Measurements from ENCODE around the gene MRPL37.

DNA sequence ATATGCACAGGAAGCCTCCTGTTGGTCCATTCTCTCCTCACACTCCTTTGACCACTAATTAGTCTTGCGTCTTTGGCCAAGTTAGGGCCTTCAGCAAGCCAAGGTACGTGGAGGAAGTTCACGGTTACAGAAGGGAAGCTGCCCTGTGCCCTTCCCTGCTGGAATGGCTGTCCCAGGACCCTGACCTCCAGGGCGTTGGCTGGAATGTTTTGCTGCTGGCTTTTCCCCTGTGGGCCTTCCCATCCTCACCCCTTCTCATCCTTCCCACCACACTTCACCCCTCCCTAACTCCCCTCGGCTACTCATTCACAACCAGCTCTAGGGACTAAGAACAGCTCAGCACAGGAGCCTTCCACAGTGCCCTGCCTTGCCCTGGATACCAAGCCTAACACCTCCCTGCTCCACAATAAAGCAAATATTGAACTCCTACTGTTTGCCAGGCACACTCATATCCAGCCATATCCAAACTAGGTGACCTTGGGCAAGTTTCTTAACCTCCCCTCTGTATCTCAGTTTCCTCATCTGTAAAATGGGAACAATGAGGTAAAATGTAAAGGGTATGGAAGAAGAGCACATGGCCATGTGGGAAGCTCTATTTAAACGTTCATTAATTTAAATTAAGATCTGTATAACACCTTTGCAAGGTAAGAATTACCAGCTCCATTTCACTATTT, 38.3 kb upstream of the MRPL37 start:
- TF ChIP-seq, protein P1, sequence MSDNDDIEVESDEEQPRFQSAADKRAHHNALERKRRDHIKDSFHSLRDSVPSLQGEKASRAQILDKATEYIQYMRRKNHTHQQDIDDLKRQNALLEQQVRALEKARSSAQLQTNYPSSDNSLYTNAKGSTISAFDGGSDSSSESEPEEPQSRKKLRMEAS (IDR thresholded peaks at IDR 0.05; ENCODE audit: low read depth): no peak
- TF ChIP-seq, protein P2, sequence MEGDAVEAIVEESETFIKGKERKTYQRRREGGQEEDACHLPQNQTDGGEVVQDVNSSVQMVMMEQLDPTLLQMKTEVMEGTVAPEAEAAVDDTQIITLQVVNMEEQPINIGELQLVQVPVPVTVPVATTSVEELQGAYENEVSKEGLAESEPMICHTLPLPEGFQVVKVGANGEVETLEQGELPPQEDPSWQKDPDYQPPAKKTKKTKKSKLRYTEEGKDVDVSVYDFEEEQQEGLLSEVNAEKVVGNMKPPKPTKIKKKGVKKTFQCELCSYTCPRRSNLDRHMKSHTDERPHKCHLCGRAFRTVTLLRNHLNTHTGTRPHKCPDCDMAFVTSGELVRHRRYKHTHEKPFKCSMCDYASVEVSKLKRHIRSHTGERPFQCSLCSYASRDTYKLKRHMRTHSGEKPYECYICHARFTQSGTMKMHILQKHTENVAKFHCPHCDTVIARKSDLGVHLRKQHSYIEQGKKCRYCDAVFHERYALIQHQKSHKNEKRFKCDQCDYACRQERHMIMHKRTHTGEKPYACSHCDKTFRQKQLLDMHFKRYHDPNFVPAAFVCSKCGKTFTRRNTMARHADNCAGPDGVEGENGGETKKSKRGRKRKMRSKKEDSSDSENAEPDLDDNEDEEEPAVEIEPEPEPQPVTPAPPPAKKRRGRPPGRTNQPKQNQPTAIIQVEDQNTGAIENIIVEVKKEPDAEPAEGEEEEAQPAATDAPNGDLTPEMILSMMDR (IDR thresholded peaks at IDR 0.05): no peak
- no peak for TF ChIP-seq SIN3A (IDR thresholded peaks at IDR 0.05; ENCODE audit: borderline replicate concordance, low read depth, low read length)

Measured in SK-N-SH (cell line).